Astrocyte of the cerebellum (primary cell): Measurements from ENCODE around the gene POFUT2.

Experiments
- DNase-seq: peaks from one replicate; pipeline ENCODE4 v3.0.0-alpha.2; 2011; ENCODE audit warnings: low read depth
- H3K4me3 ChIP-seq: 2 replicates; pipeline ENCODE4 v1.5.1; 2011; ENCODE audit warnings: mild to moderate bottlenecking, low read depth, low read length, moderate library complexity
- in situ Hi-C: cut with HindIII; loops from 2 replicates; pipeline ENCODE4 v1.10.0; 2017; ENCODE audit warnings: low sequenced_read_pairs
- TF ChIP-seq, protein P1 (sequence below): IDR thresholded peaks from 2 replicates; pipeline ENCODE4 v1.5.1; 2012; ENCODE audit warnings: low read length, low read depth, moderate library complexity, mild to moderate bottlenecking; ENCODE audit errors: missing control alignments

Gene POFUT2

DNA sequence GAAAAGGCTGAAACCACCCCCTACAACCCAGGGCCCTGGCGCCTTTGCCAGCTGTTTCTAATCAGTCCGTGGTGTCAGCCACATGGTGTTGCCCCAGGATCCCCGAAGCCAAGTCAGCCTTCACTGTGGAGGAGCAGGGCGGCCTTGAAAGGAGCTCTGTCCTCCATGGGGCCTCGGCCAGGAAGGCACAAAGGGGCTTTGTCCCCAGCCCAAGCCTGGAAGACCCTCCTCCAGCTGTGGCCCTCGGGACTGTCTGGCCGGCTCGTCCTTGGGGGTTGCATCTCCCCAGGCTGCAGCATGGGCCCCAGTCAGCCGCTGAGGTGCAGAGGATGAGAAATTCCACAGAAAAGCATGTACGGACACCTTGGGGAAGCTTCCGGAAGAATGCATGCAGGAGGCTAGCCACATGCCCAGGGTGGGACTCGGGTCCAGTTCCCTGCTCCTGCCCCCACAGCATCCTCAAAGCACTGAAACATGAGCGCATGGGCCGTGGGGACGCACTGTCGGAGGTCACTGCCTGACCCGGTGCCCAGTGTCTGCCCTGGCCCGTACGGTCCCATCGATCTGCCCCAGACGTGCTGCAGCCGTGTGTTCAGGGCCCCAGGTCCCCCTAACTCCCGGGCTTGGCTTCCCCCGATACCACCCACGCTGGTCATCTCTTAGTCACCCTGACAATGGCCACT is 38.6 kb upstream of the POFUT2 start:
- TF ChIP-seq, protein P1, sequence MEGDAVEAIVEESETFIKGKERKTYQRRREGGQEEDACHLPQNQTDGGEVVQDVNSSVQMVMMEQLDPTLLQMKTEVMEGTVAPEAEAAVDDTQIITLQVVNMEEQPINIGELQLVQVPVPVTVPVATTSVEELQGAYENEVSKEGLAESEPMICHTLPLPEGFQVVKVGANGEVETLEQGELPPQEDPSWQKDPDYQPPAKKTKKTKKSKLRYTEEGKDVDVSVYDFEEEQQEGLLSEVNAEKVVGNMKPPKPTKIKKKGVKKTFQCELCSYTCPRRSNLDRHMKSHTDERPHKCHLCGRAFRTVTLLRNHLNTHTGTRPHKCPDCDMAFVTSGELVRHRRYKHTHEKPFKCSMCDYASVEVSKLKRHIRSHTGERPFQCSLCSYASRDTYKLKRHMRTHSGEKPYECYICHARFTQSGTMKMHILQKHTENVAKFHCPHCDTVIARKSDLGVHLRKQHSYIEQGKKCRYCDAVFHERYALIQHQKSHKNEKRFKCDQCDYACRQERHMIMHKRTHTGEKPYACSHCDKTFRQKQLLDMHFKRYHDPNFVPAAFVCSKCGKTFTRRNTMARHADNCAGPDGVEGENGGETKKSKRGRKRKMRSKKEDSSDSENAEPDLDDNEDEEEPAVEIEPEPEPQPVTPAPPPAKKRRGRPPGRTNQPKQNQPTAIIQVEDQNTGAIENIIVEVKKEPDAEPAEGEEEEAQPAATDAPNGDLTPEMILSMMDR = no peak
- DNase-seq = no peak
- no peak overlapping the region for H3K4me3 ChIP-seq
- in situ Hi-C loops = loop anchor here (25.0 kb wide), 1 partner anchor 136 kb away; no protein-coding TSS in a partner anchor

DNA sequence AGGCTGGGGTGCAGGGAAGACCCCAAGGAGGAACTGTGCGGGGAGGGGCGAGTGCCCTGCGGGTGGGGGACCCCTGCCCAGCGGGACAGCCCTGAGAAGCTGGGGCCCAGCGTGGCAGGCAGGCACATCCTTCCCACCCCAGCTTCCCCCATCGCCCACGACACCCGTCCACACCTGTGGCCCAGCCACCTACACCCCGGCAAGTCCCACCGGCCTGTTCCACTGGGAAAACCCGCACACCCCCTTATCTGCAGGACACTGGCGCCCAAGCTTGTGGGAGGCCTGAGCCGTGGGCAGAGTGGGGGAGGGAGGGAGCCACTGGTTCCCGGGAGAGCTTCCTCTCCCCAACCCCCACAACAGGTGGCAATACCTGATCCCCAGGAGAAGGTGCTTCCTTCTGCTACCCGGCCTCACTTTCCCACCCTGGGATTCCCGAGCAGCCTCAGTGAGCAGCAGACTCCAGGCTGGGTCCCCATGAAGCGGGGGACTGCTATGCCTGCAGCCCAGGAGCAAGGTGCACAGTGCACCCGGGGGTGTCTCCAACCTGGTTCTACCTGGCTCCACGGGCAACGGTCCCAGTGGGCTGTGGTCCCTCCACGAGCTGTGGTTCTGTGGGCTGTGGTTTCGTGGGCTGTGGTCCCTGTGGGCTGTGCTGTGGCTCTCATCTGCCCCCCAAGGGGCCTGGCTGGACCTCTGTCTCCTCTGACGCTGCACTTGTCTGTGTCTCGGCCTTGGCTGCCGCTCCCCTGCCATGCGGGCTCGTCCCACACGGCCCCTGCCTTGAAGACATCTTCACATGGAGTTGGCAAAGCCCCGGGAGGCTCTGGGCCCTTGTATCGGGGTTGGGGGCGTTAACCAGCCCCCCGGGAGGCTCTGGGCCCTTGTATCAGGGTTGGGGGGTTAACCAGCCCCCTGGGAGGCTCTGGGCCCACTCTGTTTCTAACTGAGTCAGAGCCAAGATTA is 37.8 kb upstream of the POFUT2 start:
- in situ Hi-C loops = loop anchor here (25.0 kb wide), 1 partner anchor 137 kb away; no protein-coding TSS in a partner anchor
- DNase-seq = no peak
- no peak overlapping the region for H3K4me3 ChIP-seq
- TF ChIP-seq, protein P1 = no peak

DNA sequence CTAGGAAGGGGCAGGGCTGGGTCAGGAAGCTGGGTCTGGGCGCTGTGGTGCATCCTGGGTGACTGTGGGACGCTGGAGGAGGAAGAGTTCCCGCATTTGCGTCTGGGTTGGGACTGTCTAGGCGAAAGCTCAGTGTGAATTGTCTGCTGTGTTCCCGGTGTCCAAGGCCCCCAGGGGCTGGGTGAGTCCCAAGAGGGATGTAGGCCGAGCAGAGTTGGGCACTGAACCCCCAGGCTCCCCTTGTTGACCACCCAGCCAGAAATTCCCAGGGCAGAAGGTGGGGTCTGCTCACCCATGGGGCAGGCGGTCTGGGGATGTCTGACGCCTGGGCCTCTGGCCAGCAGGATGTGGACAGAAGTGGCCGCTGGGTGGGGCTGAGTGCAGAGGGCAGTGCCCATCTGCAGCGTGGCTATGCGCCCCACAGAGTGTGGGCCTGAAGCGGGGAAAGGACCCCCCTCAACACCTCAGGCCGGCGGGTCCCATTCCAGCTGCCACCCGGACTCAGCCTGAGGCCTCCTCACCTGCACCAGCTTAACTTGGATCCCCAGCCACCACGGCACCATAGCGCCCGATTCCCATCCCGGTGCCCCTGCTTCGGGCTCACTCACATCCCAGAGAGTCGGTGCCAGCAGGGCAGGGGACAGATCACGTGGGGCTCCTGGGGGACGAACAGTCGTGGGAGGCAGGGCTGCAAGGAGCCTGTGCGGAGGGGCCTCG is 37.0 kb upstream of the POFUT2 start:
- in situ Hi-C loops = loop anchor here (25.0 kb wide), 1 partner anchor 138 kb away; no protein-coding TSS in a partner anchor
- no peak for DNase-seq
- no peak overlapping the region for H3K4me3 ChIP-seq
- TF ChIP-seq, protein P1 = no peak

DNA sequence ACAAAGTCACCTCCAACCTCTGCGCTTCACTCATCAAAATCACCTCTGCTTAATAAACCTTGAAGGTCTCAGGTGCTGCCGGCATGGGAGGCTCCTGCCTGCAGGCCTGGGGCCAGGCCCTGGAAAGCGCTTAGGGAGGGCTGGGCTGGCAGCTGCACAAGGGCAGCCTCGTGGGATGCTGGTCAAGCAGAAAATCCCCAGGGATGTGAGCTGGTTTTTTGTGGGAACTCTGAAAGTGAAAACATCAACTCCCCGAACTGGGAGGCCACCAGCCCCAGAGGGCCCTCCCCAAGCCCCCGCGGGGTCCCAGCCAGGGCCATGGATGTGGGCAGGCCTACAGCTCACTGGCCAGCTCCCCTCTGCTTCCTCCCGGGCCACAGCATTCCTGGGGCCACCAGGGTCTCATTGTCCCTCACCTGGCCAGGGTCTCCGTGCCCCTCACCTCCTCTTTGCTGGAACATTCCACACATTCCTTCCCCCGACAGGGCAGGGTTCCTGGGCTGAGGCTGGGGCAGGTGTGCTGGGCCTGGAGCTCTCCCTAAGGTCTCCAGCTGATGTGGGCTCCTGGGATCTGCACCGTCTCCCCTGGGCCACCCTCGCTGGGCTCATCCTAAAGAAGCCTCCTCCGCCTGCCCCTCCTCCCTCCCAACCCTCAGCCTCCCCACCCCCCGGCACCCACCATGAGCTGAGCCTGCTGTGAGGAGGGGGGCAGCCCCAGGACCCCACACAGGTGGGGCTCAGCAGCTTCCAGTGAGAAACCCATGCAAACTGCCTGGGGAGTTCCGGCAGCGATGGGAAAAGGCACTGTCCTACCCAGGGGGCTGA is 36.0 kb upstream of the POFUT2 start:
- no peak for DNase-seq
- in situ Hi-C loops = no loop called here
- H3K4me3 ChIP-seq = no peak overlapping the region
- TF ChIP-seq, protein P1 = no peak

DNA sequence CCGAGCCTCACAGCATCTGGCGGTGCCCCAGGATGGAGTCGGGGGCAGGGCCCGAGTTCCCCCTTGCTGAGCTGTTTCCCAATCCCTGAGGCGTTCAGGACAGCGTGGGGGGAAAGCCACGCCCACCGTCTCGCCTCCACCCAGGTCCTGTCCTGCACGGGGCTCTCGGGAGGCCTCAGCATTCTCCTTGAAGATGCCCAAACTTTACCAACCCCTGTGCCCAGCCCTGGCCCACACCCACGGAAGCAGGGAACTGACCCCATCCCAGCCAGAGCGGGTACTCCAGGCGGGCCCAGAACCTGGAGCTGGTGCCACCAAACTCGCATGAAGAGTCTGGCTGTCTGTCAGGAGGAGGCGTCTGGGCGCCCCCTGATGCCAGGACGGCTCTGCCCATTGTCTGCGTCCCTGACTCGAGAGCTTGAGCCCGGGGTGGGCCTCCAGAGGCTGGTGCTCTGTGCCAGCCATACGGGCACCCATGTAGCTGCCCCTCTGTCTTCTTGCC is 35.3 kb upstream of the POFUT2 start:
- in situ Hi-C loops = no loop called here
- H3K4me3 ChIP-seq = no peak overlapping the region

More for the DNA sequence above, 35.3 kb upstream of the POFUT2 start:
- TF ChIP-seq, protein P1 = no peak
- no peak for DNase-seq
